Transverse colon (tissue), 4 donors: Measurements from ENCODE around the gene RNF125.

Experiments
- POLR2A ChIP-seq: fragments of 450-650 bp; IDR thresholded peaks from one replicate; pipeline ENCODE4 v1.6.1; 2016; ENCODE audit warnings: antibody characterized with exemption, mild to moderate bottlenecking, moderate library complexity
- POLR2AphosphoS5 ChIP-seq, 3 donors: sonication (generic); formaldehyde crosslinking; IDR thresholded peaks; one replicate each; pipeline ENCODE4 v1.6.1; 2016; ENCODE audit warnings: antibody characterized with exemption in 3 of 3
- TF ChIP-seq, protein P1 (sequence below), 5 experiments: fragments of 200-600 bp in 3 of 5; fragments of 450-650 bp in 2 of 5; sonication (generic) in 3 of 5; IDR thresholded peaks; 1 replicate in 2 of 5; 2 replicates in 3 of 5; pipeline ENCODE4 v1.5.1; 2016 to 2017; ENCODE audit warnings: antibody characterized with exemption in 5 of 5, inconsistent platforms in 3 of 5, mild to moderate bottlenecking in 2 of 5, moderate library complexity in 1 of 5

DNA sequence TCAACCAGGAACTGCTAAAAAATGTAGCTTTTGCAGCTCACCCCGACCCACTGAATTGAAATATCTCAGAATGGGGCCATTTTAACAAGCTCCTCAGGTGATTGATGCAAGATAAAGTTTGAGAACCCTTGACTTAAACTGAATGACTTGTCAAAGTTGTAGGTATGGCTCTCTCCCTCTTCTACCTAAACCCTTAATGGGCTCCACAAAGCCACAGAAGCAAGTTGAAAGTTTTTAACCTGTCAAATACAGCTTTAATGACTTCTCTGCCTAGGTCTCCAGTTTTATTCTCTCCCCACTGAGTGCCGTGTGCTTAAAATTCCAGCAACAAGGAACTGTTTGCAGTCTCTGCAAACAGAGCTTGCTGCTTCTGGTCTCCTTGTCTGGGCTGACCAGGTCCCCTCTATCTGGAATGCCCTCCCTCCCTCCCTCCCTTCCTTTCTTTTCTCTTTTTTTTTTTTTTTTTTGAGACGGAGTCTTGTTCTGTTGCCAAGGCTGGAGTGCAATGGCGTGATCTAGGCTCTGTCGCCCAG, 19.7 kb upstream of the RNF125 start:
- TF ChIP-seq POLR2AphosphoS5 (IDR thresholded peaks at IDR 0.05) (no peak), POLR2A (no peak)
- TF ChIP-seq, protein P1, sequence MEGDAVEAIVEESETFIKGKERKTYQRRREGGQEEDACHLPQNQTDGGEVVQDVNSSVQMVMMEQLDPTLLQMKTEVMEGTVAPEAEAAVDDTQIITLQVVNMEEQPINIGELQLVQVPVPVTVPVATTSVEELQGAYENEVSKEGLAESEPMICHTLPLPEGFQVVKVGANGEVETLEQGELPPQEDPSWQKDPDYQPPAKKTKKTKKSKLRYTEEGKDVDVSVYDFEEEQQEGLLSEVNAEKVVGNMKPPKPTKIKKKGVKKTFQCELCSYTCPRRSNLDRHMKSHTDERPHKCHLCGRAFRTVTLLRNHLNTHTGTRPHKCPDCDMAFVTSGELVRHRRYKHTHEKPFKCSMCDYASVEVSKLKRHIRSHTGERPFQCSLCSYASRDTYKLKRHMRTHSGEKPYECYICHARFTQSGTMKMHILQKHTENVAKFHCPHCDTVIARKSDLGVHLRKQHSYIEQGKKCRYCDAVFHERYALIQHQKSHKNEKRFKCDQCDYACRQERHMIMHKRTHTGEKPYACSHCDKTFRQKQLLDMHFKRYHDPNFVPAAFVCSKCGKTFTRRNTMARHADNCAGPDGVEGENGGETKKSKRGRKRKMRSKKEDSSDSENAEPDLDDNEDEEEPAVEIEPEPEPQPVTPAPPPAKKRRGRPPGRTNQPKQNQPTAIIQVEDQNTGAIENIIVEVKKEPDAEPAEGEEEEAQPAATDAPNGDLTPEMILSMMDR (IDR thresholded peaks at IDR 0.05), result no peak
